Prostate gland (tissue), 2 donors: Measurements from ENCODE around the gene BICD1.

Source experiments
- CTCF ChIP-seq, 4 experiments: fragments of 200-600 bp in 2 of 4; fragments of 450-650 bp in 2 of 4; sonication (generic) in 2 of 4; IDR thresholded peaks; 1 replicate in 3 of 4; 2 replicates in 1 of 4; pipeline ENCODE4 v1.5.1; 2016 to 2019; ENCODE audit warnings: antibody characterized with exemption in 4 of 4, mild to moderate bottlenecking in 2 of 4, moderate library complexity in 2 of 4
- POLR2A ChIP-seq: fragments of 450-650 bp; IDR thresholded peaks from one replicate; pipeline ENCODE4 v1.6.1; 2016; ENCODE audit warnings: antibody characterized with exemption, mild to moderate bottlenecking

DNA sequence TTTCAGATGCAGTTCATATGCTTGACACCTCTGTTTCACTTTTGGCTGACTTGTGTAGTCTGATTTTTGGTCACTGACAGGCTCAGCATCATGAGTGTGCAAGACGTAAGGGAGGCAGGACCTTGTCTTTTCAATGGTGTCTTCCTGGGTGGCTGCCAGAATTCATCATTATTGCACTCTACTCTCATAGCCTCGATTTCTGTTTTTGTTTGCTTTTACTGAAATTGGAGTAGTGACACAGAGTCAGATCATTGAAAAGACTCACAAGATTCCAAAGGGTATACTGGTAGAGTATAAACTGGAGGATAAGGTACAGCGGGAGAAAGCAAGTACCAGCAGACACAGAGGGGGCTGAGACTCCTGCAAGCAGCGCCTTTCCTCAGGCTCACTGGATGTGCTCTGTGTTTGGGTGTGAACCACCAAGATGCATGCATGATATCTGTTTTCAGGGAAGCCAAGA lies 166.4 kb downstream of the BICD1 start:
- TF ChIP-seq CTCF (IDR thresholded peaks at IDR 0.05) (no peak), POLR2A (no peak)
